Activated gamma-delta T cell (primary cell): ENCODE measurements around the gene TFCP2L1.

Experiments used
- DNase-seq: peaks from one replicate; lab custom pipeline; 2025; lab: John Stamatoyannopoulos, UW

TFCP2L1 gene

DNA sequence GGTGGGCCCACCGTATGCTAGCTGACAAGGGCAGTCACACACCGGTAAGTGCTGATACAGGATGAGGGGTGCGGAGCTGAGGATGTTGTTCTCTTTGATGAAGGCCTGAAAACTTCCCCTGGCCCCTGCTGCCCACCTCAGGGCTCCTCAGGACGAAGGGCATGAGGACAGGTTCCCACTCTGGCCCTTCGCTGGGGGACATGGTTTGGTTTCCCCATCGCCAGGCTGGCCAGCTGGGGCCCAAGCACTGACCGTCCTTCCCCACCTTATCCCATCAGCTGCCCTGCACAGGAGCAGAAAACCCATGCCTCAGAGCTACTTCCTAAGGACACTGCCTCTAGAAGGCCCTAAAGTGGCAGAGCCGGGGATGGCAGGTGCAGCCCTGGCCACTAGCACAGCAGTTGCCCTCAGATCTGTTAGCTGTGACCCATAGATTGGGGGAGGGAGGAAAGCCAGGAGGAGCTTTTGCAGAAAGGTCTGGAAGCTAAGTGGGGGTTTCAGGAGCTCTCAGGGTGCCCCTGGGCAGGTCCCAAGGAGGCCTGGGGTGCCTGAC lies 66.5 kb downstream of the TFCP2L1 start:
- no peak for DNase-seq

- no peak for DNase-seq
These were observed 67.4 kb downstream of the TFCP2L1 start for GRCh38 chr2:121217627-121218026.

DNA sequence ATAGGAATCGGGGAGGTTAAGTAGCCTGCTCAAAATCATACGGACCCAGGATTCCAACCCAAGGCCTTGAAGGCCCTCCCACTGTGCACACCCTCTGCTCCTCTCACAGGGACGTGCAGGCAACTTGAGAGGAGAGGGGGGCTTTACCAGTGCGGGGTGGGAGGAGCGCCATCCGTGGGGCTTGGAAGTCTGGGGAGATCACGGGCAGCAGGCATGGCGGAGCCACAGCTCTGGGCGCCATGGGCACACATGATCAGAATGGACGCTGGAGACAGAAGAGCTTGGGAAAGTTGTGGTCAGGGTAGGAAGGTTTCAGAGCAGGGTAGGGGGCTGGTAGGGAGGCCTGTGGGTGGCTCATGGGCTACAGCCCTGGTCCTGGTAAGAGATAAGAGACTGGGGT lies 70.7 kb downstream of the TFCP2L1 start:
- no peak for DNase-seq

- no peak for DNase-seq
These were observed 71.6 kb downstream of the TFCP2L1 start for GRCh38 chr2:121213386-121213785.

GRCh38 chr2:121212661-121213325 lies 72.2 kb downstream of the TFCP2L1 start:
- DNase-seq, result no peak

- no peak for DNase-seq
These were observed 73.3 kb downstream of the TFCP2L1 start for GRCh38 chr2:121211689-121212151.

DNA sequence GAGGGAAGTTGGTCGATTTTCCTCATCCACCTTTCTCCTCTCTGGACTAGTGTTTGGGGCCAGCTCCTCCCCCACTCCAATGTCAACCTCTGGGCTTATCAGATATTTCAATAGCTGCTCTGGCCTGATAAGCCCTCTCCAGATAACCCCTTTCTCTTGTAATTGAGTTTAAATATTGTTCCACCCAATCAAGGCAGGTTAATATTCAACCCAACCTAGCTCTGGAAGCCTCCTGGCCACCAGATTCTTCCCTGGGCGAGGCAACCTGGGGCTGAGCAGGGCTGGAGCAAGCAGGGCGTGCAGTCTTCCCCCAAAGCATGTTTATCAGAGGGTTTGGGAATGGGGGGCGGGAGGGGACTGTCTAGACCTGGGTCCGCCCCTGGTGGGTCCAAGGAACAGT lies 73.8 kb downstream of the TFCP2L1 start:
- DNase-seq, result no peak

GRCh38 chr2:121210691-121211090 lies 74.3 kb downstream of the TFCP2L1 start:
- no peak for DNase-seq

DNA sequence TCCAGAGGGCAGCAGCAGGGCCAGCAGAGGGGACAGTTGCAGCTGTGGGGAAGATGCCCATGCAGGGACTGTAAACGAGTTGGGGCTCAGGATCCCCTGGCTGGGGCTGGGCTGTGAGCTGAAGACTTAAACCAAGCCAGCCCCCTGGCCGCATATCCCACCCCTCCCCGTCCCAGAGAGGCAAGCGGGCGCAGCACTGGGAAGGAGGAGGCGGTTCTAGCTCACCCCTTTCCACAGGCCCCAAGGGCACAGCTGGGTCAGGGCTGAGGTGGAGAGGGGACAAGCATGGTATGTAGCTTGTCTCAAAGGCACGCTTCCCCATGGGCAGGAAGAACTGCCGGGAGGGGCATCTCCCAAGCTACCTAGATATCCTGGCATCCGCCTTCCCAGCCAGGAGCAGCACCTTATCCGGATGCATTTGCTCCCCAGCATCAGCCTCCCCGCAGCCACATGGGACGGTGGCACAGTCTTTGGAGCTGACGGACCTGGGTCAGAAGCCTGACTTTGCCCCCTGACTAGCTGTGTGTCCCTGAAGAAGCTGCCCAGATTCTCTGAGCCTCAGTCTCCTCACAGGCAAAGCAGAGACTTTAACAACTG lies 75.9 kb downstream of the TFCP2L1 start:
- DNase-seq, result no peak

DNA sequence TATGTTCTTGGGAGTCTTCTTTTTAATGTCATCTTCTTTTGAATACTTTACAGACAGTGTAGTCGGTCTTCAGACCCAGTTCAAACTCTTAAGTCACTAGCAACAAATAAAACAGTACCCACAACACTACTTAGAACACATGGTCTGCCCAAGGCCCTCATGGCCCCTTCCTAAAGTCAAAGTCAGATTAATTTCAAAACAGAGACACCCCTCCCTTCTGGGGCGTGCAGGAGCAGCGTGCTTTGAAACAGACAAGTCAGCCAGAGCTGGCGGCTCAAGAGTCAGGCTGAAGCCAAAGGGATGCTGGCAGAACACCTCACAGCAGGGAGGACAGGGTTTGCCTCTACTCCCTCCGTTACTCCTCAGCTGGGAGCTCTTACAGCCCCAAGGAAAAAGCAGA lies 77.5 kb downstream of the TFCP2L1 start:
- DNase-seq, result no peak

- no peak for DNase-seq
These were observed 79.6 kb downstream of the TFCP2L1 start for GRCh38 chr2:121205321-121205942.

GRCh38 chr2:121203591-121204249 lies 81.3 kb downstream of the TFCP2L1 start:
- DNase-seq, result no peak

DNA sequence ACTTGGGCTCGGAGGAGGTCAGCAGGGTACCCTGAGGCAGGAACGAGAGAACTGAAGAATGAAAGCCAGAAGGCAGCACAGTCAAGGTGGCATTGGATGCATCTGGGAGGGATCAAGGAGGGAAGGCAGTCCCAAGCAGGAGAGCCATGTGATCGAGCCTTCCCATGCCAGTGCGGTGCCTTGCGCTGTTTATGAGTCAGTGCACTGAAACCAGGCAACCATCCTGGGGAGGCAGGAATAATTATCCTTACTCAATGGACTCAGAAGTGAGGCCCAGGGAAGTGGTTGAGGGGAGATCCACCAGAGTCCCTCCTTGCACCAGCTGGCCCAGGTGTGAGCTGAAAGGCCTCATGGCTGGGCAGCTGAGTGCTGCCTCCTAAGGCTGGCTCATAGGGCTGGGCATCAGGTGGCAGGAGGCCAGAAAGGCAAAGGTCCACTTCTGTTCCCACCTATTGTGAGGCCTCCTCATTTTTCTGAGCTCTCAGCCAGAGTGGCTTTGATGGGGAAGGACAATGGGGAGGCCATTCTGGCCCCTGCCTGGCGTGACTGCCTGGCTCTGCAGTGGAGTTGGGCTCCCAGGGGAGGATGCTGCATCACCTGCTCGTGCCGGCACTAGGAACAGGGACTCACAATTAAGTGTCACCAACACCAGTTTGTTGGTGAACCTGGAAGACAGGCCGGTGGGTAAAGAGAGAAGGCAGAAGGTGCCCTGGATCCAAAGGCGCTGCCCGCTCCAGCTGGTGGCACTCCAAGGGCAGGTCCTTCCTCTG lies 82.3 kb downstream of the TFCP2L1 start:
- DNase-seq, result no peak

- DNase-seq, result no peak
These were observed 83.2 kb downstream of the TFCP2L1 start for GRCh38 chr2:121201796-121202195.

- no peak for DNase-seq
These were observed 84.3 kb downstream of the TFCP2L1 start for GRCh38 chr2:121200419-121201315.

DNA sequence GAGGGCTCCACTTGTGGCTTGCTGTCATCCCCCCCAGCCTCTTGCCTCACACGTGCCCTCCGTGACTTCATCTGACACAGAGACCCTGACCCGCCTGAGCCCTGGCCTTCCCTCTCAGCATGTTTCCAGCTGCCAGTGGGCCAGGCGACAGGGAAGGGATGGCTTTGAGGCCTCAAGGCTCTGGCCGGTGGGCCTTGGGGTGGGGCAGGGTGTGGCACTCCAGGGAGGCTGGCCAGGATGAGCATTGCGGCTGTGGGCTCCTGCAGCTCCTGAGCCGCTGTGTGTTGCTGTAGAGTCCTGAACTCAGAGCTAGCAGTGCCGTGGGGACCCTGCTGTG lies 85.0 kb downstream of the TFCP2L1 start:
- no peak for DNase-seq

GRCh38 chr2:121199281-121200010 lies 85.6 kb downstream of the TFCP2L1 start:
- DNase-seq, result no peak

DNA sequence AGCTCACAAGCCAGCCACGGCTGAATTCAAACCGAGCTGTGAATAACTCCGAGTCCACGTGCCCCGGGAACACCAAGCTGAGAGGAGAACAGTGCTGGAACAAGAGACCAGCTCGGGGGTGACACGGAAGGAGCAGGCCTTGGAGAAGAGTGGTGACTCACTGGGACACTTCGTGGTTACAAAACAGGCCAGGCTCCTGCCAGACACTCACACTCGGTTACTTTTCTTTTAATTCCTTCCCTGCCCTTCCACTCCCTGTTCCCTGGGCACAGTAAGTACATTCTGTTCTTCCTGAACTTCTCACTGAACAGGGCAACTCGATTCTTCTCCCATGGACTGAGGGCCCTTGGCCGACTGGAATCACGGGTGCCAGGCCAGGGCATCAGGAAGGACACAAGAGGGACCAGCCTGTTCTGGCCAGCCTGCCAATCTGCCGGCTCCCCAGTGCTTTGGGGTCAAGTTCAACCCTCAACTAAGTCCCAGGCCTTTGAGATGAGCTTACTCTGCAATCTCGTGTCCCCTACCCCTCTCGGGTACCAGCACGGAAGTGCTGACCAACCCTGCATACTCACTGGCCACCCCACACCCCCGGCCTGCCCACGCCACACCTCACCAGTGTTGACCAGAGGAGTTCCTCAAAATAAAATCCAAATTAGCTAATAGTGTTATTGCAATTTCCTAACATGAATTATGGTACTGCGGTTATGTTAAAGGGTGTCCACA lies 87.5 kb downstream of the TFCP2L1 start:
- no peak for DNase-seq

DNA sequence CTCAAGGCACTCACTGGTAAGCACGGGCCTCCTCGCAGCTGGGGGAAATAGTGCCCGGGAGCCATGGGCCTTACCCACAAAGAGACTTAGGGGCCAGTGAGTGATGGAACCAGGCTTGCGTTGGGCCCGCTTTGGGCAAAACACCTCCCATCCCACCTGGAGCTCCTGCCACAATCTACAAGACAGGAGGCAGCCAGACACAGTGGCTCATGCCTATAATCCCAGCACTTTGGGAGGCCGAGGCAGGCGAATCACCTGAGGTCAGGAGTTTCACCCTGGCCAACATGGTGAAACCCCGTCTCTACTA lies 88.2 kb downstream of the TFCP2L1 start:
- no peak for DNase-seq
